ENCODE data around the gene BBLN. TPM values are rescaled to one million over a fixed set of nuclear protein-coding genes. Genes with fewer than 3 reads are reported as not detected.

Gene BBLN
- total and polyA plus RNA-seq, 2 of the 4 experiments (the other 2 are of a cell fraction): 25.1 to 103 TPM

GRCh38 chr9:128155736-128156500, 4.1 kb upstream of the BBLN start:
- no peak overlapping the region for H4K8ac ChIP-seq (ENCODE audit: low read depth in 2 of 2, low read length in 2 of 2)
- DNase-seq (no peak), ATAC-seq (ENCODE audit: low read depth) (no peak)
- H3K79me1 ChIP-seq (ENCODE audit: low read depth in 1 of 2, low read length in 2 of 2): peaks cover 4 to 7% of the 10 kb centered on the region in 2 experiments; a peak in 3 of 4 replicates
- H3K4me2 ChIP-seq (ENCODE audit: low read depth, low read length): no peak overlapping the region
- no peak overlapping the region for H2AK5ac ChIP-seq (ENCODE audit: low read depth, low read length)
- peaks cover 8% of the 10 kb centered on the region; the same call in 1 of the 2 replicates for H3K27me3 ChIP-seq (ENCODE audit: control insufficient read depth, insufficient read depth, low read length)
- no peaks in the 10 kb centered on the region for H4K20me1 ChIP-seq (ENCODE audit: insufficient read depth, low read length)
- H2AFZ ChIP-seq (replicated peaks; ENCODE audit: low read length, poor library complexity): no peak overlapping the region
- POLR2A ChIA-PET (ENCODE audit: unreplicated experiment): no interaction called here
- H2AK9ac ChIP-seq (replicated peaks; ENCODE audit: low read depth, low read length, poor library complexity): no peak overlapping the region
- no TSS peak for BruUV-seq (replicated peaks)
- H2BK15ac ChIP-seq (ENCODE audit: low read depth, low read length): no peak overlapping the region
- no peak for TF ChIP-seq NFE2L2 (IDR thresholded peaks at IDR 0.05; ENCODE audit: low read depth, low read length)
- H3K56ac ChIP-seq (ENCODE audit: extremely low read depth, insufficient read depth, low read length): no peak overlapping the region
- H3K23ac ChIP-seq (ENCODE audit: low read depth, low read length): no peak overlapping the region
- 73% methylated on average over 3 of the region's 7 CpGs; no CpG with 5 or more reads in 1 of the 2 experiments for WGBS, 2 experiments (ENCODE audit: extremely low coverage in 2 of 2, insufficient read length in 1 of 2)
- H3K9ac ChIP-seq (ENCODE audit: low read depth, low read length): no peak overlapping the region
- CTCF ChIA-PET: no interaction called here
- no peak overlapping the region for H2BK120ac ChIP-seq (ENCODE audit: low read depth, low read length)
- H4K5ac ChIP-seq (ENCODE audit: low read depth, low read length): no peak overlapping the region
- dilution Hi-C loops (cut with HindIII; ENCODE audit: low sequenced_read_pairs, unreplicated experiment) (no loop called here), in situ Hi-C loops (cut with MboI; ENCODE audit: low sequenced_read_pairs) (no loop called here), intact Hi-C loops (cut with micrococcal nuclease) (no loop called here)
- H2BK20ac ChIP-seq (ENCODE audit: low read depth, low read length): no peak overlapping the region
- no peaks in the 10 kb centered on the region for H3K36me3 ChIP-seq (ENCODE audit: control insufficient read depth, insufficient read depth, low read length)
- H3K4me1 ChIP-seq (ENCODE audit: control insufficient read depth, insufficient read depth, low read length): no peaks in the 10 kb centered on the region
- H3K9me3 ChIP-seq (ENCODE audit: control insufficient read depth, insufficient read depth, low read length): no peaks in the 10 kb centered on the region
- no peak overlapping the region for H3K18ac ChIP-seq (ENCODE audit: low read depth, low read length)
- H3K4ac ChIP-seq (ENCODE audit: low read depth, low read length): no peak overlapping the region
- H4K91ac ChIP-seq (ENCODE audit: insufficient read depth, low read depth, low read length): no peak overlapping the region
- H3K14ac ChIP-seq (replicated peaks; ENCODE audit: low read depth, low read length): no peak overlapping the region
- peaks cover 5% of the 10 kb centered on the region for H3K9me1 ChIP-seq (ENCODE audit: insufficient read depth, low read length)
- H3K4me3 ChIP-seq (ENCODE audit: insufficient read depth, low read depth, low read length): no peak overlapping the region
- no peak overlapping the region for H3K27ac ChIP-seq (ENCODE audit: insufficient read depth, low read length)
- no peak overlapping the region for H2BK5ac ChIP-seq (ENCODE audit: low read depth, low read length, poor library complexity, severe bottlenecking)
